NCI-H446 (cell line): ENCODE data around the gene ZNF789.
"Not testable (repeated sequence)": the region's sequence is repeated elsewhere in the genome, so short reads cannot be mapped to it uniquely, and the experiment has no call there.

ENCODE experiments used
- DNase-seq, 2 experiments: peaks; one replicate each; lab custom pipeline; 2025; lab: John Stamatoyannopoulos, UW

ZNF789 gene

GRCh38 chr7:99457650-99458493 is 14.8 kb upstream of the ZNF789 start:
- no peak for DNase-seq

DNA sequence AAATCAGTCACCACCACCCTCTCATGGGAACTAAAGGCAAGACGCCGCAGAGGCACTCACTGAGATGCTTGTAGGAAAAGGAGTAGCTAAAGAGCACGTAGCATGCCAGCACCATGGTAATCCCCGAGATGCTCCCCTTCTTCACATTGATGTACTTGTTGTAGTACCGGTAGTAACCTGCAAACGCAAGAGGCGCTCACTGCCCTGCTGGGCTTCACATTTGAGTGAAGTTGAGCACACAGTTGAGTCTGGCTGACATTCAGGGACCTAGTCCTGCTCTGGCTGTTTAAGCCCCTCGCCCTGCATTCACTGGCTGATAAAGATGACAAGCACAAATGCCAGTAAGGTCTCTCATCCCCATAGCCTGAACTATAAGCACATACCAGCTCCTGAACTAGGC is 13.6 kb upstream of the ZNF789 start:
- no peak for DNase-seq

DNA sequence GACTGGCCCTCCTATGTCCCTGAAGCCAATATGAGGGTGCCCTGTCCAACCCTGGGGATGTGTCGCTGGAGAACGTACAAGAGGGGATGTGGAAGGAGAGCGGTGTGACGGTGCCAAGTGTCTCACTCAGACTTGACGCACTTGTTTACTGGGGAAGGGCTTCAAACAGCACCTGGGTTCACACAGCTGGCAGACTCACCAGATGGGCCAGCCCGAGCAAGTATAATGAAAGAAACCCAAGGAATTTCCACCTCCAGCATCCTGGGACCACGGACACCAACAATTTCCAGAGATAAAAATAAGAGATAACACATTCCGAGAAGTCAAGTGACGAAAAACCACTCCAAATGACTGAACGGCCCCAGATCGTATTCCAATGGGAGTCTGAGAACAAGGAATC is 12.0 kb upstream of the ZNF789 start:
- DNase-seq: no peak

- no peak for DNase-seq
Measured at GRCh38 chr7:99461221-99461620, 11.5 kb upstream of the ZNF789 start.

- no peak for DNase-seq
Measured at GRCh38 chr7:99465421-99465768, 7.3 kb upstream of the ZNF789 start.

DNA sequence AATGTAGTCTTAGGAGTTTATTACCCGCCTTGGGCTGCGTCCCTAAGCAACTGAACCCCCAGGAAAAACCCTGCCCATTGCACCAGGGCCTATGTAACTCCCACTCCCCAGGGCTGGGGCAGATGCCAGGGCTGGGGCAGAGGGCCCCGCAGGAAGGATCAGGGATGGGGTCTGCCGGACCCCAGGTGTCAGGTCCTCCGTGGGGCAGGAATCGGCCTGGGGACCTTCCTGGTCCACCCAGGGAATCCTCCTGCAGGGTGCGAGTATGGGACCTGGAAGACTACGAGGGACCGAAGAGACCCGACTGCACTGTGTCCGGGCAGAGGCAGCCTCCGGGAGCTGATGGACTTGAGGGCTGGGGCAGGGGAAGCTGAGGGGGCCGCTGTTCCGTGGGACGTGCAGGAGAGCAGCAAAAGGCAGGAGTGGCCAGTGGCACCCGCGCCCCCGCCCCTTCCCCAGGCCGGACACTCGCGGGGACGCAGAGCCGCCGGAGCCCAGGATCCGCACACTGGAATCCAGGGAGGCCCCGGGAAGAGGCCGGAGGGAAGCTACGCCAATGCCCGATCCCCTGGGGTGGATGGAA is 4.3 kb upstream of the ZNF789 start:
- DNase-seq: no peak

- DNase-seq: no peak
Measured at GRCh38 chr7:99469381-99470065, 3.2 kb upstream of the ZNF789 start.

- peak in 1 of 2 experiments; percentile 12 for DNase-seq
Measured at GRCh38 chr7:99473315-99473596, 566 bp downstream of the ZNF789 start.

GRCh38 chr7:99476107-99476506 is 3.4 kb downstream of the ZNF789 start:
- DNase-seq: no peak

DNA sequence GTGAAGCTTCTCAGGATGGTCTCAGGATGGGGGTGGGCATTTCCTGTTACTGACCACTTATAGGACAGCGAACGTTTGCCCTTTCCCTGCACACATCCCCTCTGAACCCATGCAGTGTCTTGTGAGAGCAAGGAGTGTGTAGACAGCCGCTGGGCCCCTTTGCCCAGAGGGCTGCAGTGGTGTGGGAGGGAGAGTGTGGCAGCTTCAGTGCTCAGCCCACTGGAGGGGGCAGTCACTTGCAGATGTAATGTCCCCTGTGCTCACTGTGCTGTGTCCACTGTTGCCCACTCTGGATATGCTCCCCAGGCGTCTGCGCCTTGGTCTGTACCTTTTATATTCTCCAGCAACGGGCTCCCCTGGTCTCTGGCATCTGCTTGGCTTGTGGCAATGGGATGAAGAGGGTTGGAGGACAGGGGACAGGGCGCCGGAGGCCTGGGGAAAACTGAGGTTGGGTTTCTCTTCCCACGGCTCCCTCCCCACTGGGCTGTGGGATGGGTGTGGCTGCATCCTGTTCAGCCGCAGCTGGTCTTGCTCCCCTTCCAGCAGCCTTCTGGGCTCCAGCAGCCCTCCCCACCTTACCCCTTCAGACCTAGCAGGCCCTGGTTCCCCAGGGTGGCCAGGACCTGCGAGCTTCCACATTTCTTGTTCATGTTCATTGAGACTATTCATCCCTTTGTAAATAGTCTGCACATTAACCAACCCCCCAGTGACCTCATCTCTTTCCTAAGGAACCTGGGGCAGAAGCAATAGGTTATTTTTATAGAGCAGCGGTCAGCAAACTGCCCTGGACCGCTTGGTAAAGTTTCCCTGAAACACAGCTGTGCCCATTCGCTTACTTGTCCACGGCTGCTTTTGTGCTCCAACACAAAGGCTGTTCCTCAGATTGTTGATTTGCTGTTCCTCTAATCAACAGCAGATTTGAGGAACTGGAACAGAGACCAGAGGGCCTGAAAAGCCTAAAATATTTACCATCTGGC is 6.1 kb downstream of the ZNF789 start:
- no peak for DNase-seq

DNA sequence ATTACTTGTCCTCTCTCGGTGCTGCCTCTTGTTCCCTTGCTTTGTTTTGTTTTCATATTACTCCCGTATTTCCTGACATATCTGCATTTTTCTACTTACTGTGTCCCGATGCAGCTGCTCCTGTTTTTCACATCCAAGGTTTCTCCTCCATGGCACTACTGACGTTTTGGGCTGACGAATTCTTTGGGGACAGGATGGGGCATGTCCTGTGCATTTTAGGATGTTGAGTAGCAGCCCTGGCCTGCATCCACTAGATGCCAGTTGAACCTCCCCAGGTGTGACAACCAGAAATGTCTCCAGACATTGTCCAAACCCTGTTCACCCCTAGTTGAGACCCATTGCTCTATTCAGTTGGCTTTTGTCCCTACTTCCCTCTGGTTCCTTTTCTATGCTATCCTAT is 12.4 kb downstream of the ZNF789 start:
- no peak for DNase-seq

- DNase-seq: no peak
Measured at GRCh38 chr7:99489235-99489634, 16.5 kb downstream of the ZNF789 start.

GRCh38 chr7:99490878-99491277 is 18.2 kb downstream of the ZNF789 start:
- DNase-seq: no peak

DNA sequence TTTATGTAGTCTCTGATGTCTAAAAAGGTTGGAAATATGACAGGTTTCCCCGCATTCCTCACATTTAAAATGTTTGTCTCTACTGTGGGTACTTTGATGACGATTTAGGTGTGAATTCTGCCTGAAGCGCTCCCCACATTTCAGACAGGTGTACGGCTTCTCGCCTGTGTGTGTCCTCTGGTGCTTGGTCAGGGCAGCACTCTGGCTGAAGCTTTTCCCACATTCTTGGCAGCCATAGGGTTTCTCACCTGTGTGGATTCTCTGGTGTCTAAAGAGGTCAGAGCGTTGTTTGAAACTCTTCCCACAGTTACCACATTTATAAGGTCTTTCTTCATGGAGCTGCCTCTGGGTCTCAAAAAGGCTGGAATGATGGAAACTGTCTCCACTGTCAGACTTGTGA is 21.1 kb downstream of the ZNF789 start:
- no peak for DNase-seq

DNA sequence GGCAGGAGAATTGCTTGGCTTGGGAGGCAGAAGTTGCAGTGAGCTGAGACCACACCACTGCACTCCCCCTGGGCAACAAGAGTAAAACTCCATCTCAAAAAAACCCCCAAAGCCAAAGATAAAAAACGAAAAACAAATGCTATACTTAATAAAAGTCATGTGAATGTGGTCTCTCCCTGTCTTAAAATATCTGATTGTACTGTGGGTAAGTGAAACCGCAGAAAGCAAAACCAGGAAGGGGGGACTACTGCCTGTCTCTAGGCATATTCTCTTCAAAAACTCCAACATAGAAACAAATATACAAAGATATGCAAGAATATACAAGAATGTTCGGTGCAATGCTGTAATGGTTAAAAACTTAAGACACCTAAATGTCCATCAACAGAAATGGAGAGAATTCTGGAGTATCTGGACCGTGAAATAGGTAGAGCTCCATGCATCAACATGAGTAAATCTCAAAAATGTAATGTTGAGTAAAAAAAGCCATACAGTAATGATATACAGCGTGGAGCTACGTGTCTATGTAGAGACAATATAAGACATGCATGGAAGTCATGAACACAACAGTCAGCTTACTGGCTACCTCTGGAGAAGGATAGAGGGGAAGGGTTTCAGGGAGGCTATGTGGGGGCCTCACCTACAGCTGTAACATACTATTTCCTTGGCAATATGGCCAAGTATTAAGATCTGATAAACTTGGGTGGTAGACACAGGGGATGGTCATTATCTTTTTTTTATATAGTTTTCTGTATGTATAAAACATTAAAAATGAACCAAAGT is 25.3 kb downstream of the ZNF789 start:
- no peak for DNase-seq

DNA sequence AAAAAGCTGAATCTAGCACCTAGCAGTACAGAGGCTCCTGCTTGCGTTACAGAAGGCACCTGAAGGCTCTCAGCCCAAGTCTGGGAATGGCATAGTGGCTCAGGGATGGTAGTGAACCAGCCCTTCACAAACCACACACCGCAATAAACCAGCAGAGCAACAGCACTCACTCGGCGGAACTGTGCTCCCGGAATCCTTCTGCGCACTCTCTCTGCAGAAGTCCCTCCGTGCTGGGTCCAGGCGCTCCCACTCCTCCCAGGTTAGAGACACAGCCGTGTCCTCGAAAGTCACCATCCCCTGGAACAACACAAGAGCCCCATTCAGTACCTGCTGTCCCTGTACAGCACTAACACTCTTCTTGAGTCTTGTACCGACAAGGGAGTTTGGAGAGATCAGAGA is 25.9 kb downstream of the ZNF789 start:
- no peak for DNase-seq

DNA sequence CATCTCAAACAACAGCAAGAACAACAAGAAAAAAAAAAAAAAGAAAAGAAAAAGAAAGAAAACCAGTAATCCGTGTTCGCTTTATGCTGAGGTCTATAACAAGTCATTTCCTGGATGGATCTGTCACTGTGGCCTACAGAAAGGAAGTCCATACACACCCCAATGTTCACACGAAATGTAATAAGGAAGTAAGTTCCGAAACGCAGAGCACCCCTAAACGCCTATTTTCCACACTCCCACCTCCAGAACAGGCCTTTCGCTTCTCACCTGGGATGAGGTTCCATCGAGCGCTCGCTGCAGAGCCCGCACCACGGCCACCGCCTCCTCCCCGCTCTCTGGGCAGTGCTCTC is 26.7 kb downstream of the ZNF789 start:
- DNase-seq: no peak

DNA sequence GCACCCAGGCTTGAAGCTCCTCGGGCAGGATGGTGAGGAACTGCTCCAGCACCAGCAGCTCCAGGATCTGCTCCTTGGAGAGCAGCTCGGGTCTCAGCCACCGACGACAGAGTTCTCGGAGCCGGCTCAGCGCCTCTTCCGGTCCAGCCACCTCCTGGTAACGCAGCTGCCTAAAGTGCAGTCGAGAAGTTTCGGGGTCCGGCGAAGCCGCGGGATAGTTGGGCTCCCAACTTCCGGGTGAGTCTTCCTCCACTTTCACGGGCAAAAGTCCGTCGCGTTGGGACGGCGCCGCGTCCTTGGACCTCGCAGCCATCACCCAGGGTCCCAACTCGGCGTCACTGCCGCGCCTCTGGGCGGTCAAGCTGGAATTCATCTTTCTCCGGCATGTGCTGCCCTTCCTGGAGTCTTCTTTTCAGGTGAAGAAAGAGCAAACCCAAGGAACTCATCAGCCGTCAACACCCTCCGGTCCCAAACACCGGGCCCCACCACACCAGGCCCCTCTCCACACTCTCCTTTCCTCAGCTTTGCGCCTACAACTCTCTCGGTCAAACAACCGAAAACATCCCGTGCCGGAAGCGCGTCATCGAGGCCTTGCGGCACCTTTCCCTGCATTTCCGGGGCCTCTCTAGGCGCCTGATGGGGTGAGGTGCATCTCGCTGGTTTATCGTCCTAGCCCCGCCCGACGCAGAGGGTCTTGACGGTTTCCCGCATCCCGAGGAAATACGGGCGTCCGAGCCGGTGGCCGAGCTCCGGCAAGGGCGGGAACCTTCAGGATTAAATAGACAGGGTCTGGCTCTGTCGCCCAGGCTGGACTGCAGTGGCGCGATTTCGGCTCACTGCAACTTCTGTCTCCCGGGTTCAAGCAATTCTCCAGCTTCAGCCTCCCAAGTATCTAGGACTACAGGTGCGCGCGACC is 27.3 kb downstream of the ZNF789 start, which contains the start of gene ZNF394:
Gene ZNF394, minus strand, starts transcription at position 561 of the 916 bp plus-strand sequence. Its CDS starts 188 bp downstream, at position 373.
- DNase-seq: peak; percentile 78 to 84

DNA sequence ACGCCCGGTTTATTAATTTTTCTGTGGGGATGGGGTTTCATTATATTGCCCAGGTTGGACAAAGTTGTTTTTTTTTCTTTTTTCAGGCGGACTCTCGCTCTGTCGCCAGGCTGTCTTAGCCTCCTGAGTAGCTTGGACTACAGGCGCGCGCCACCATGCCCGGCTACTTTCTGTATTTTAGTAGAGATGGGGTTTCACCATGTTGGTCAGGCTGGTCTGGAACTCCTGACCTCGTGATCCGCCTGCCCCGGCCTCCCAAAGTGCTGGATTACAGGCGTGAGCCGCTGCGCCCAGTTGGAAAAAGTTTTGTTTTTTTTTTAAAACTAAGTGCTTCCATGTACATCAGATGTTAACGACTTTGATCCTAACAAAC is 27.9 kb downstream of the ZNF789 start:
- DNase-seq: no peak

GRCh38 chr7:99501236-99501635 is 28.5 kb downstream of the ZNF789 start:
- DNase-seq: not testable (repeated sequence)

DNA sequence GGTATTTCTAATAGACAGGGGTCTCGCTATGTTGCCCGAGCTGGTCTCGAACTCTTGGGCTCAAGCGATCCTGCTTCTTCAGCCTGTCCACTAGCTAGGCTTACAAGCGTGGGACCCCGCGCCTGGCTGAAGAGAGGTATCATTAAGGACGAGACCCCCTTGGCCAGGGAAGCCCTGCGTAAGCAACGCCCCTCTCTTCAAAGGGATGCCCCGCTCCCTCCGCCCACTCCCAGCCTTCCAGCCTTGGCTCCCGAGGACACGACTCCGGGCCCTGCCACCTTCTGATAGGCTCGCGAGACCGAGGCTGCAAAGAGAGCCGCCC is 31.6 kb downstream of the ZNF789 start:
- DNase-seq: peak; percentile 91 to 96
